Stimulated activated naive CD8-positive, alpha-beta T cell treated with anti-CD3 and anti-CD28 coated beads, Interleukin-15, Interleukin-2, amounts not matched to agents 100 U/mL and 50 U/mL, for 24 hours (primary cell): ENCODE data around the gene NOX5.

Experiments
- ATAC-seq: fragments of 150-1000 bp; cut with Tn5 transposase; one replicate; pipeline ENCODE4 v1.10.0; 2021
- DNase-seq: peaks from one replicate; pipeline ENCODE4 v3.0.0; 2021

NOX5 gene

GRCh38 chr15:69025320-69025719, 10.8 kb downstream of the NOX5 start:
- ATAC-seq (no peak), DNase-seq (no peak)

GRCh38 chr15:69026355-69026754, 11.9 kb downstream of the NOX5 start:
- ATAC-seq: no peak
- DNase-seq: no peak

GRCh38 chr15:69027976-69028518, 13.6 kb downstream of the NOX5 start:
- DNase-seq (no peak), ATAC-seq (no peak)

- peak; percentile 47 for DNase-seq
- ATAC-seq: peak; percentile 58
Observed at GRCh38 chr15:69031013-69032001, 16.8 kb downstream of the NOX5 start.

GRCh38 chr15:69032031-69032430, 17.5 kb downstream of the NOX5 start:
- DNase-seq (no peak), ATAC-seq (no peak)

GRCh38 chr15:69032703-69033373, 18.3 kb downstream of the NOX5 start:
- ATAC-seq (no peak), DNase-seq (no peak)

GRCh38 chr15:69034352-69034751, 19.9 kb downstream of the NOX5 start:
- ATAC-seq: peak; percentile 63

GRCh38 chr15:69035205-69035917, 20.9 kb downstream of the NOX5 start:
- DNase-seq (no peak), ATAC-seq (peak; percentile 57)

More at GRCh38 chr15:69034352-69034751, 19.9 kb downstream of the NOX5 start:
- DNase-seq: no peak

GRCh38 chr15:69035918-69036258, 21.4 kb downstream of the NOX5 start:
- ATAC-seq (no peak), DNase-seq (no peak)

GRCh38 chr15:69036826-69037225, 22.3 kb downstream of the NOX5 start:
- no peak for DNase-seq
- ATAC-seq: no peak

GRCh38 chr15:69037482-69037881, 23.0 kb downstream of the NOX5 start:
- DNase-seq (no peak), ATAC-seq (no peak)

- ATAC-seq: no peak
- no peak for DNase-seq
Observed at GRCh38 chr15:69037977-69038376, 23.5 kb downstream of the NOX5 start.

- no peak for DNase-seq
Observed at GRCh38 chr15:69038508-69038907, 24.0 kb downstream of the NOX5 start.

GRCh38 chr15:69039516-69040225, 25.2 kb downstream of the NOX5 start:
- DNase-seq (no peak), ATAC-seq (no peak)

More at GRCh38 chr15:69038508-69038907, 24.0 kb downstream of the NOX5 start:
- ATAC-seq: no peak

GRCh38 chr15:69042531-69042930, 28.0 kb downstream of the NOX5 start:
- ATAC-seq: no peak
- no peak for DNase-seq

GRCh38 chr15:69045802-69046201, 31.3 kb downstream of the NOX5 start:
- no peak for DNase-seq
- no peak for ATAC-seq

- no peak for ATAC-seq
Observed at GRCh38 chr15:69046781-69047180, 32.3 kb downstream of the NOX5 start.

GRCh38 chr15:69049976-69050375, 35.5 kb downstream of the NOX5 start:
- ATAC-seq (no peak), DNase-seq (no peak)

More at GRCh38 chr15:69046781-69047180, 32.3 kb downstream of the NOX5 start:
- no peak for DNase-seq

- DNase-seq: no peak
Observed at GRCh38 chr15:69055251-69055650, 40.8 kb downstream of the NOX5 start.

GRCh38 chr15:69056365-69056764, 41.9 kb downstream of the NOX5 start:
- ATAC-seq: no peak
- DNase-seq: no peak

More at GRCh38 chr15:69055251-69055650, 40.8 kb downstream of the NOX5 start:
- no peak for ATAC-seq

GRCh38 chr15:69058830-69059556, 44.5 kb downstream of the NOX5 start:
- ATAC-seq: no peak
- peak; percentile 81 for DNase-seq
